Mesothelial cell of epicardium (in vitro differentiated cells): ENCODE measurements around the gene EIF6. TPM values are rescaled to one million over a fixed set of nuclear protein-coding genes. Genes with fewer than 3 reads are reported as not detected.

Experiments
- DNase-seq, 2 experiments: peaks; one replicate each; pipeline ENCODE4 v3.0.0; 2021; ENCODE audit warnings: low spot score in 2 of 2; ENCODE audit not compliant: unreplicated experiment in 2 of 2
- H3K27ac Mint-ChIP-seq: 2 replicates; pipeline ENCODE4 v1.8.0; 2021; ENCODE audit warnings: mixed read lengths
- H3K27me3 Mint-ChIP-seq: 2 replicates; pipeline ENCODE4 v1.8.0; 2021; ENCODE audit warnings: low read depth, mixed read lengths
- H3K36me3 Mint-ChIP-seq: 2 replicates; pipeline ENCODE4 v1.8.0; 2021; ENCODE audit warnings: mixed read lengths
- H3K4me1 Mint-ChIP-seq: 2 replicates; pipeline ENCODE4 v1.8.0; 2021; ENCODE audit warnings: mixed read lengths
- H3K4me3 Mint-ChIP-seq: 2 replicates; pipeline ENCODE4 v1.8.0; 2021; ENCODE audit warnings: mild to moderate bottlenecking, moderate library complexity, mixed read lengths
- H3K9me3 Mint-ChIP-seq: 2 replicates; pipeline ENCODE4 v1.8.0; 2021; ENCODE audit warnings: mixed read lengths
- CTCF ChIP-seq: fragments of 200-600 bp; sonication (generic); IDR thresholded peaks from one replicate; pipeline ENCODE4 v1.5.0; 2021; ENCODE audit warnings: antibody characterized with exemption; ENCODE audit not compliant: unreplicated experiment
- total RNA-seq: library from RNA; stranded (reverse); gene quantifications from 3 replicates; pipeline ENCODE4 v1.2.1, GENCODE V29; 2021

EIF6 gene
- total RNA-seq, 1 donor from 2014 or later = 107 TPM

DNA sequence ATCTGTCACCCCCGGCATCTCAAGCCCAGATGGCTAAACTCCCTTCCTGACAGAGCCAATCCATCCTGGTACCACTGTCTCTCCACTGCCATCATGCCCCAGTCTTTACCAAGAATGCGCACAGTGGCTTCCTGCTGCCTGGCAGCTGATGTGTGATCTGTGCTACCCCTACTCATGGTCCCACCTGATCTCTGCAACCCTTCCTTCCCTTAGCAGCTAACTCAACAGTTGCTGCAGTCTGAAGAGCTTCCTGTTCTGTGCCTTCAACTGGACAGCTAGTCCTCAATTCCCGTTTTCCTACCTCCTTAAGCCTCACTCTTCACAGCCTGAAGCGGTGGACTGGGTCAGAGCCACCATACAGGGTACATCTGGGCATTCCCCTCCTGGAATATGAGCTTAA lies 15.2 kb upstream of the EIF6 start:
- peaks cover 7% of the 10 kb centered on the region for H3K27me3 Mint-ChIP-seq
- no peak overlapping the region for H3K27ac Mint-ChIP-seq
- no peak for DNase-seq
- H3K4me3 Mint-ChIP-seq = no peak overlapping the region
- no peak for TF ChIP-seq CTCF
- H3K4me1 Mint-ChIP-seq = peaks cover 1% of the 10 kb centered on the region
- no peaks in the 10 kb centered on the region for H3K9me3 Mint-ChIP-seq
- H3K36me3 Mint-ChIP-seq = no peaks in the 10 kb centered on the region

DNA sequence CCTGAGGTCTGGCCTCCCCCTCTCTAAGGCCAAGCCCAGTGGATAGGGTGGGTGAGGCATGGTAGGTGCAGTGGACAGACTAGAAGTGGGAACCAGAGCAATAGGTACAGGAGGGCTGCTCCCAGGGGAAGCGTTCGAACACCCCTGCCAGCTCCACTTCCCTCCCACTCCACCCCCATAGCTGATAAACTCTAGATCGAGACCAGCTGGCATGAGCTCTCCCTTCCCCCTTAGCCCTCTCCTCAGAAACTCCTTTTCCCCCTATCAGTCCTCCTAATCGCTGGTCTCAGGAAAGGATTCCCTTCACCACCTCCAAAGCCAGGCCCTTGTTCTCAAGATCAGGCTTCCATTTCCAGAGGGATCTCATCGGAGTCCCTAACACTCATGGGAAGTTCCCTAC lies 13.7 kb upstream of the EIF6 start:
- Mint-ChIP-seq H3K4me3 (no peak overlapping the region), H3K36me3 (no peaks in the 10 kb centered on the region), H3K9me3 (no peaks in the 10 kb centered on the region), H3K4me1 (no peaks in the 10 kb centered on the region), H3K27me3 (peaks cover 12% of the 10 kb centered on the region), H3K27ac (no peak overlapping the region)
- DNase-seq = no peak
- TF ChIP-seq CTCF = no peak

DNA sequence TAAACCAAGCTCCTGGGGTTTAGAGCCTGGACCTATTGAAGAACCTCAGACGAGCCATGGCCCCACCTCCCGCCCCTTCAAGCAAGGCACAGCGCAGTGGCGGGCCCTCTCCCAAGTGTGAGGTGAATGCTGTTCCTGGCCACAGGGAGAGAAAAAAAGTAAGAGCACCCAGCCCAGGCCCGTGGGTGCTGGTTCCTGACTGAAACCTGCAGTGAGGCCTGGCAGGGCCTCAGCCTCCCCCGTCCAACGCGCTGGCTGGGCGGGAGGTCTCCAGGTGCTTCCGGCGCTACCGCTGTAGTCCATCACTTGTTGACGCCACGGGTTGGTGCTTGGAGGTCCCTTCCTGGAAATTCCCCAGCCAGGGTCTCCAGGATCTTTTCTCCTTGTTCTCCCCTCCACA lies 13.2 kb upstream of the EIF6 start:
- H3K27ac Mint-ChIP-seq = no peak overlapping the region

GRCh38 chr20:35297155-35297554 lies 12.6 kb upstream of the EIF6 start:
- Mint-ChIP-seq H3K4me3 (no peak overlapping the region), H3K4me1 (no peaks in the 10 kb centered on the region), H3K27ac (no peak overlapping the region), H3K36me3 (no peaks in the 10 kb centered on the region), H3K27me3 (peaks cover 12% of the 10 kb centered on the region), H3K9me3 (no peaks in the 10 kb centered on the region)
- DNase-seq = no peak
- TF ChIP-seq CTCF = no peak

More for the DNA sequence above, 13.2 kb upstream of the EIF6 start:
- Mint-ChIP-seq H3K9me3 (no peaks in the 10 kb centered on the region), H3K27me3 (peaks cover 12% of the 10 kb centered on the region), H3K36me3 (no peaks in the 10 kb centered on the region), H3K4me1 (no peaks in the 10 kb centered on the region), H3K4me3 (no peak overlapping the region)
- no peak for DNase-seq
- no peak for TF ChIP-seq CTCF

DNA sequence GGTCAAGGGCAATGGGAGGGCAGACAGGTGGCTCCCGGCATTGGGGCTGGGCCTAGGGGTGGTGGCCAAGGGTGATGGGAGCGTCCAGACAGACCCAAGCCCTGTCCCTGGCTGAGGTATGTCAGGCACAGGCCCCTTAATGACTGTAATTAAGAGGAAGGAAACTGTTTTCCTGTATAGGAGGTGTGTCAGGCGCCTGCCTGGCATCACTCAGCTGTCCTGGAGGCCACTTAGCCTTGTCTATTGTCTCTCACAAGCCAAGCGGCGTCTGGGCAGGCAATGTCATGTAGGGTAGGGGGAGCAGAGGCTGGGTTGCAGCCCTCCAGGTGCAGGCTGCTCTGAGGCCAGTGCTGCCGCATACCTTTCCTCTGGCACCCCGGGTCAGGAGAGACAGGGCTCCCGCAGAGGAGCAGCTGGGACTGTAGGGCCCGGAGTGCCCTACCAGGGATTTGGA lies 11.6 kb upstream of the EIF6 start:
- Mint-ChIP-seq H3K27ac (no peak overlapping the region), H3K4me1 (no peaks in the 10 kb centered on the region), H3K27me3 (peaks cover 12% of the 10 kb centered on the region), H3K4me3 (no peak overlapping the region), H3K9me3 (no peaks in the 10 kb centered on the region), H3K36me3 (no peaks in the 10 kb centered on the region)
- TF ChIP-seq CTCF = no peak
- no peak for DNase-seq

DNA sequence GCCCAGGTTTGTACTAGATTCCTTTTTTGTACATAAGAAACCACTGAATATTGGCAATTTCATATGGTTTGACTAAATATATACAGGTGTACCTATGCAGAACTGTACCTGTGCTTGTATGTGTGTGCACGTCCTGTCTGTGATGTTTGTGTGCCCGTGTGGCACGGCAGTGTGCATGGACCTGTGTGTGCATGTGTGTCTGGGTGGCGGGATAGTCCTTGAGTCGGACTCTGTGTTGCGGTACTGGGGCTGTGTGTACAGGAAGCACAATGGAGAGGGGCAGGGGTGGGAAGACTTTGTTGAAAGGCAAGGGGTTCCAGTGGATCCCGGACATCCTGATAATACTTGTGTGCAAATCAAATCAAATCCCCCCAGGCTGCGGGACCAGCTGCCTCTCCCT lies 11.1 kb upstream of the EIF6 start:
- no peaks in the 10 kb centered on the region for H3K4me1 Mint-ChIP-seq
- no peak for TF ChIP-seq CTCF
- peaks cover 12% of the 10 kb centered on the region for H3K27me3 Mint-ChIP-seq
- no peak for DNase-seq
- H3K9me3 Mint-ChIP-seq = no peaks in the 10 kb centered on the region
- H3K36me3 Mint-ChIP-seq = no peaks in the 10 kb centered on the region
- H3K4me3 Mint-ChIP-seq = no peak overlapping the region
- no peak overlapping the region for H3K27ac Mint-ChIP-seq
